Endothelial cell of umbilical vein (primary cell): ENCODE results near the gene SERF2. TPM values are rescaled to one million over a fixed set of nuclear protein-coding genes. Genes with fewer than 3 reads are reported as not detected.

Source experiments
- BruUV-seq: library from RNA; stranded (reverse); fragments of 400-500 nt; replicated peaks from 2 replicates; lab custom pipeline; 2021; lab: Mats Ljungman, UMichigan
- CTCF ChIA-PET: fragments of 300-600, 350-600 bp; sonication (Branson Sonifier 250); formaldehyde crosslinking; loops from one replicate; lab custom pipeline; 2021; ENCODE audit warnings: antibody characterized with exemption, inconsistent platforms; lab: Charles Lee
- POLR2A ChIA-PET: fragments of 300-600, 350-600 bp; sonication (Branson Sonifier 250); formaldehyde crosslinking; loops from one replicate; lab custom pipeline; 2021; ENCODE audit warnings: antibody characterized with exemption, inconsistent platforms; lab: Charles Lee
- DNase-seq: peaks from one replicate; pipeline ENCODE4 v3.0.0-alpha.2; 2011; ENCODE audit warnings: low read depth, low spot score
- FAIRE-seq: peaks from 2 replicates; lab custom pipeline; 2011; peaks lifted over from hg19 to GRCh38; lab: Jason Lieb, UNC
- H2AFZ ChIP-seq: 2 replicates; pipeline ENCODE4 v1.6.0; 2012; ENCODE audit warnings: low read depth, low read length, control low read depth, inconsistent platforms
- H3K27ac ChIP-seq: 2 replicates; pipeline ENCODE4 v1.5.1; 2011; ENCODE audit warnings: low read depth, mild to moderate bottlenecking, control low read depth, low read length, moderate library complexity; ENCODE audit not compliant: insufficient read depth
- H3K27me3 ChIP-seq, 2 experiments: 2 replicates each; pipeline versions ENCODE4 v1.6.0 to v1.6.1; 2011; ENCODE audit warnings: low read length in 2 of 2, mixed read lengths in 1 of 2; ENCODE audit not compliant: control insufficient read depth in 2 of 2, insufficient read depth in 2 of 2
- H3K36me3 ChIP-seq, 2 experiments: 2 replicates in 1 of 2; 3 replicates in 1 of 2; pipeline ENCODE4 v1.5.1; 2011; ENCODE audit warnings: low read length in 2 of 2, mild to moderate bottlenecking in 1 of 2, moderate library complexity in 1 of 2; ENCODE audit not compliant: control insufficient read depth in 2 of 2, insufficient read depth in 2 of 2; ENCODE audit errors: extremely low read depth in 1 of 2
- H3K4me1 ChIP-seq: 3 replicates; pipeline ENCODE4 v1.5.1; 2011; ENCODE audit warnings: mild to moderate bottlenecking, low read length; ENCODE audit not compliant: control insufficient read depth, insufficient read depth; ENCODE audit errors: extremely low read depth
- H3K4me2 ChIP-seq: 2 replicates; pipeline ENCODE4 v1.6.1; 2011; ENCODE audit warnings: low read length, control low read depth, mixed read lengths; ENCODE audit not compliant: insufficient read depth
- H3K4me3 ChIP-seq, 3 experiments: fragments of 200-600 bp in 1 of 3; sonication (generic), shearing (Covaris generic) in 1 of 3; replicated peaks in 1 of 3; 2 replicates each; pipeline ENCODE4 v1.5.1; 2011 to 2016; ENCODE audit warnings: control low read depth in 3 of 3, low read length in 3 of 3, mild to moderate bottlenecking in 2 of 3, inconsistent platforms in 1 of 3, low read depth in 1 of 3, moderate library complexity in 1 of 3; ENCODE audit not compliant: insufficient read depth in 1 of 3
- H3K79me2 ChIP-seq: 2 replicates; pipeline ENCODE4 v1.6.0; 2012; ENCODE audit warnings: low read length, inconsistent platforms; ENCODE audit not compliant: control insufficient read depth, insufficient read depth
- H3K9ac ChIP-seq: replicated peaks from 2 replicates; pipeline ENCODE3; 2011; ENCODE audit warnings: low read length, control low read depth; ENCODE audit not compliant: insufficient read depth; ENCODE audit errors: extremely low read depth
- H3K9me1 ChIP-seq: replicated peaks from 3 replicates; pipeline ENCODE4 v1.6.0; 2011; ENCODE audit warnings: mild to moderate bottlenecking, low read length; ENCODE audit not compliant: control insufficient read depth, insufficient read depth; ENCODE audit errors: extremely low read depth
- H3K9me3 ChIP-seq: replicated peaks from 2 replicates; pipeline ENCODE4 v1.5.1; 2012; ENCODE audit warnings: low read length, inconsistent platforms; ENCODE audit not compliant: control insufficient read depth, insufficient read depth
- H4K20me1 ChIP-seq: replicated peaks from 2 replicates; pipeline ENCODE3; 2011; ENCODE audit warnings: mild to moderate bottlenecking, low read length; ENCODE audit not compliant: control insufficient read depth, insufficient read depth; ENCODE audit errors: extremely low read depth
- CTCF ChIP-seq, 2 donors: IDR thresholded peaks; 1 replicate in 1 of 2; 2 replicates in 1 of 2; pipeline ENCODE4 v1.5.1; 2011; ENCODE audit warnings: low read length in 2 of 2, mild to moderate bottlenecking in 2 of 2, moderate library complexity in 2 of 2, control low read depth in 1 of 2, inconsistent platforms in 1 of 2, low read depth in 1 of 2; ENCODE audit not compliant: insufficient read depth in 1 of 2; ENCODE audit errors: extremely low read depth in 1 of 2
- EZH2 ChIP-seq: IDR thresholded peaks from 2 replicates; pipeline ENCODE4 v1.6.1; 2012; ENCODE audit warnings: borderline replicate concordance, low read depth, mild to moderate bottlenecking, moderate library complexity, low read length, inconsistent platforms; ENCODE audit not compliant: severe bottlenecking
- FOS ChIP-seq: IDR thresholded peaks from 2 replicates; pipeline ENCODE4 v1.6.1; 2011; ENCODE audit warnings: mild to moderate bottlenecking, low read length, moderate library complexity, borderline replicate concordance; ENCODE audit not compliant: insufficient read depth
- GATA2 ChIP-seq: IDR thresholded peaks from 2 replicates; pipeline ENCODE4 v1.7.0; 2011; ENCODE audit warnings: low read depth, mild to moderate bottlenecking, moderate library complexity, mixed read lengths, low read length; ENCODE audit not compliant: insufficient read length, insufficient read depth
- JUN ChIP-seq: IDR thresholded peaks from 2 replicates; pipeline ENCODE4 v1.6.1; 2011; ENCODE audit warnings: borderline replicate concordance, low read depth; ENCODE audit not compliant: insufficient read length, insufficient read depth
- MAX ChIP-seq: IDR thresholded peaks from 2 replicates; pipeline ENCODE4 v1.6.1; 2011; ENCODE audit not compliant: insufficient read depth, insufficient read length
- MYC ChIP-seq: IDR thresholded peaks from one replicate; pipeline ENCODE4 v1.6.1; 2011; ENCODE audit warnings: mild to moderate bottlenecking, low read depth, low read length
- POLR2A ChIP-seq: IDR thresholded peaks from 2 replicates; pipeline ENCODE4 v1.6.1; 2012; ENCODE audit warnings: low read depth, mild to moderate bottlenecking, control low read depth, low read length
- POLR2AphosphoS5 ChIP-seq: IDR thresholded peaks from 2 replicates; pipeline ENCODE4 v1.6.1; 2012; ENCODE audit warnings: low read depth, mild to moderate bottlenecking, control low read depth, low read length, moderate library complexity; ENCODE audit not compliant: insufficient read depth
- dilution Hi-C: fragments of 300-500 bp; cut with MboI; formaldehyde crosslinking; loops from one replicate; pipeline ENCODE4 v1.15.0; 2019; ENCODE audit warnings: low sequenced_read_pairs; ENCODE audit not compliant: extremely low pct_ligation_motif_present
- intact Hi-C: fragments of 100-400 bp; cut with micrococcal nuclease; formaldehyde crosslinking; loops from one replicate; pipeline ENCODE4 v1.10.0; 2022
- polyA plus RNA-seq, 4 experiments: library from polyadenylated mRNA; depleted of rRNA in 3 of 4; stranded (reverse) in 3 of 4; unstranded in 1 of 4; fragments of >200 nt; gene quantifications; 2 replicates each; pipeline versions ENCODE4 v1.2.1 to v1.2.3, GENCODE V29; 2011 to 2012; ENCODE audit warnings: missing spikeins in 1 of 4
- total RNA-seq: library from RNA; stranded (reverse); gene quantifications from 2 replicates; pipeline ENCODE4 v1.2.3, GENCODE V29; 2021

SERF2 gene
- total and polyA plus RNA-seq, 2 donors (not counting 3 experiments of a cell fraction or from before 2014, with no cell fraction given), result 970 to 1,481 TPM

- no peak for DNase-seq
- Histone ChIP-seq H3K9me3 (no peaks in the 10 kb centered on the region), H3K27me3 (no peaks in the 10 kb centered on the region), H2AFZ (no peak overlapping the region), H3K36me3 (peaks cover 2 to 4% of the 10 kb centered on the region in 2 experiments), H4K20me1 (no peaks in the 10 kb centered on the region), H3K79me2 (peaks cover 58% of the 10 kb centered on the region), H3K4me1 (peaks cover 12% of the 10 kb centered on the region), H3K9ac (no peak overlapping the region), H3K4me3 (no peak overlapping the region), H3K27ac (no peak overlapping the region), H3K9me1 (no peaks in the 10 kb centered on the region), H3K4me2 (peak overlapping the region; percentile 44)
- BruUV-seq, result no TSS peak
- CTCF ChIA-PET, result interaction anchor here (1.1 to 1.5 kb wide), 3 partner anchors 9 to 11 kb away, joined by 3 to 4 read pairs (median 3); no protein-coding TSS in a partner anchor
- no peak for TF ChIP-seq EZH2
- TF ChIP-seq FOS, result no peak
- no peak for TF ChIP-seq CTCF (IDR thresholded peaks at IDR 0.05; ENCODE audit: extremely low read depth in 1 of 2, insufficient read depth in 1 of 2, low read depth in 1 of 2, low read length in 2 of 2)
- no peak for TF ChIP-seq GATA2
- TF ChIP-seq POLR2AphosphoS5, result no peak
- no peak for TF ChIP-seq JUN
- TF ChIP-seq MAX, result no peak
- no peak for TF ChIP-seq POLR2A
- no peak for TF ChIP-seq MYC
- intact Hi-C loops, result no loop called here
- dilution Hi-C loops, result no loop called here
- no peak for FAIRE-seq
- POLR2A ChIA-PET, result interaction anchor here (0.6 kb wide), 2 partner anchors 10 to 45 kb away, joined by 4 read pairs; no protein-coding TSS in a partner anchor
These were observed 29.4 kb downstream of the SERF2 start for GRCh38 chr15:43821505-43821904.
